Measurements from ENCODE around the gene EFCAB12. TPM values are rescaled to one million over a fixed set of nuclear protein-coding genes. Genes with fewer than 3 reads are reported as not detected.
"Not testable (repeated sequence)": the region's sequence is repeated elsewhere in the genome, so short reads cannot be mapped to it uniquely, and the experiment has no call there.

Gene EFCAB12
- total RNA-seq, 3 donors from 2014 or later = 0.21 to 0.65 (median 0.33) TPM

- H3K36me3 Mint-ChIP-seq (ENCODE audit: insufficient read depth) = peaks cover 23% of the 10 kb centered on the region
- not testable (repeated sequence) for ATAC-seq; H3K4me3 Mint-ChIP-seq; H3K9me3 Mint-ChIP-seq; H3K27me3 Mint-ChIP-seq (ENCODE audit: low read depth); H3K4me1 Mint-ChIP-seq (ENCODE audit: low read depth); DNase-seq
Observed at GRCh38 chr3:129385507-129385906, 42.9 kb downstream of the EFCAB12 start.

- Mint-ChIP-seq H3K4me1 (ENCODE audit: low read depth) (no peaks in the 10 kb centered on the region), H3K4me3 (no peak overlapping the region), H3K27me3 (ENCODE audit: low read depth) (no peaks in the 10 kb centered on the region), H3K9me3 (no peaks in the 10 kb centered on the region), H3K36me3 (ENCODE audit: insufficient read depth) (peaks cover 25% of the 10 kb centered on the region)
- no peak for ATAC-seq
- no peak for DNase-seq
Observed at GRCh38 chr3:129384594-129385323, 43.7 kb downstream of the EFCAB12 start.

GRCh38 chr3:129384103-129384502, 44.3 kb downstream of the EFCAB12 start:
- not testable (repeated sequence) for DNase-seq; H3K4me3 Mint-ChIP-seq; ATAC-seq; H3K27me3 Mint-ChIP-seq (ENCODE audit: low read depth); H3K9me3 Mint-ChIP-seq; H3K4me1 Mint-ChIP-seq (ENCODE audit: low read depth)
- H3K36me3 Mint-ChIP-seq (ENCODE audit: insufficient read depth) = peaks cover 20% of the 10 kb centered on the region

- Mint-ChIP-seq H3K27me3 (ENCODE audit: low read depth) (no peaks in the 10 kb centered on the region), H3K36me3 (ENCODE audit: insufficient read depth) (peaks cover 20% of the 10 kb centered on the region), H3K4me3 (no peak overlapping the region), H3K4me1 (ENCODE audit: low read depth) (no peaks in the 10 kb centered on the region), H3K9me3 (no peaks in the 10 kb centered on the region)
- peak; percentile 27 for DNase-seq
- ATAC-seq = peak; percentile 91 to 92
Observed at GRCh38 chr3:129383292-129383860, 45.1 kb downstream of the EFCAB12 start.

- Mint-ChIP-seq H3K36me3 (ENCODE audit: insufficient read depth) (peaks cover 11% of the 10 kb centered on the region), H3K4me3 (no peak overlapping the region)
- no peak for ATAC-seq
Observed at GRCh38 chr3:129382366-129382765, 46.1 kb downstream of the EFCAB12 start.

GRCh38 chr3:129379582-129380358, 48.7 kb downstream of the EFCAB12 start:
- no peaks in the 10 kb centered on the region for H3K9me3 Mint-ChIP-seq
- H3K36me3 Mint-ChIP-seq (ENCODE audit: insufficient read depth) = peaks cover 4% of the 10 kb centered on the region
- ATAC-seq (no peak), DNase-seq (no peak)
- H3K4me1 Mint-ChIP-seq (ENCODE audit: low read depth) = no peaks in the 10 kb centered on the region
- no peak overlapping the region for H3K4me3 Mint-ChIP-seq
- H3K27me3 Mint-ChIP-seq (ENCODE audit: low read depth) = no peaks in the 10 kb centered on the region

More at GRCh38 chr3:129382366-129382765, 46.1 kb downstream of the EFCAB12 start:
- DNase-seq = no peak
- Mint-ChIP-seq H3K9me3 (no peaks in the 10 kb centered on the region), H3K27me3 (ENCODE audit: low read depth) (no peaks in the 10 kb centered on the region), H3K4me1 (ENCODE audit: low read depth) (no peaks in the 10 kb centered on the region)

- no peaks in the 10 kb centered on the region for H3K27me3 Mint-ChIP-seq (ENCODE audit: low read depth)
- no peaks in the 10 kb centered on the region for H3K9me3 Mint-ChIP-seq
- no peak for ATAC-seq
- H3K4me1 Mint-ChIP-seq (ENCODE audit: low read depth) = no peaks in the 10 kb centered on the region
- H3K36me3 Mint-ChIP-seq (ENCODE audit: insufficient read depth) = peaks cover 4% of the 10 kb centered on the region
- no peak overlapping the region for H3K4me3 Mint-ChIP-seq
- DNase-seq = no peak
Observed at GRCh38 chr3:129378949-129379348, 49.5 kb downstream of the EFCAB12 start.

- Mint-ChIP-seq H3K9me3 (no peaks in the 10 kb centered on the region), H3K36me3 (ENCODE audit: insufficient read depth) (peaks cover 6% of the 10 kb centered on the region), H3K4me1 (ENCODE audit: low read depth) (no peaks in the 10 kb centered on the region), H3K27me3 (ENCODE audit: low read depth) (no peaks in the 10 kb centered on the region), H3K4me3 (no peak overlapping the region)
- ATAC-seq (no peak), DNase-seq (no peak)
Observed at GRCh38 chr3:129377615-129378014, 50.8 kb downstream of the EFCAB12 start.

GRCh38 chr3:129375099-129375498, 53.3 kb downstream of the EFCAB12 start:
- Mint-ChIP-seq H3K36me3 (ENCODE audit: insufficient read depth) (peaks cover 5% of the 10 kb centered on the region), H3K4me3 (no peak overlapping the region), H3K27me3 (ENCODE audit: low read depth) (no peaks in the 10 kb centered on the region), H3K9me3 (no peaks in the 10 kb centered on the region), H3K4me1 (ENCODE audit: low read depth) (no peaks in the 10 kb centered on the region)
- DNase-seq = no peak
- no peak for ATAC-seq

GRCh38 chr3:129371041-129371826, 57.2 kb downstream of the EFCAB12 start:
- no peaks in the 10 kb centered on the region for H3K9me3 Mint-ChIP-seq
- no peaks in the 10 kb centered on the region for H3K4me1 Mint-ChIP-seq (ENCODE audit: low read depth)
- H3K4me3 Mint-ChIP-seq = no peak overlapping the region
- ATAC-seq (no peak), DNase-seq (no peak)
- H3K27me3 Mint-ChIP-seq (ENCODE audit: low read depth) = no peaks in the 10 kb centered on the region
- H3K36me3 Mint-ChIP-seq (ENCODE audit: insufficient read depth) = peaks cover 4% of the 10 kb centered on the region

- ATAC-seq (no peak), DNase-seq (no peak)
- Mint-ChIP-seq H3K36me3 (ENCODE audit: insufficient read depth) (peaks cover 4% of the 10 kb centered on the region), H3K4me3 (no peak overlapping the region), H3K4me1 (ENCODE audit: low read depth) (no peaks in the 10 kb centered on the region), H3K9me3 (no peaks in the 10 kb centered on the region), H3K27me3 (ENCODE audit: low read depth) (no peaks in the 10 kb centered on the region)
Observed at GRCh38 chr3:129370248-129370964, 58.0 kb downstream of the EFCAB12 start.

GRCh38 chr3:129369711-129370110, 58.7 kb downstream of the EFCAB12 start:
- H3K4me3 Mint-ChIP-seq = no peak overlapping the region
- DNase-seq (no peak), ATAC-seq (no peak)
- no peaks in the 10 kb centered on the region for H3K27me3 Mint-ChIP-seq (ENCODE audit: low read depth)
- H3K4me1 Mint-ChIP-seq (ENCODE audit: low read depth) = no peaks in the 10 kb centered on the region
- H3K9me3 Mint-ChIP-seq = no peaks in the 10 kb centered on the region
- H3K36me3 Mint-ChIP-seq (ENCODE audit: insufficient read depth) = peaks cover 2% of the 10 kb centered on the region

GRCh38 chr3:129367821-129368220, 60.6 kb downstream of the EFCAB12 start:
- Mint-ChIP-seq H3K36me3 (ENCODE audit: insufficient read depth) (peaks cover 2% of the 10 kb centered on the region), H3K4me3 (no peak overlapping the region), H3K9me3 (no peaks in the 10 kb centered on the region), H3K4me1 (ENCODE audit: low read depth) (no peaks in the 10 kb centered on the region), H3K27me3 (ENCODE audit: low read depth) (no peaks in the 10 kb centered on the region)
- ATAC-seq (no peak), DNase-seq (no peak)
